ENCODE data around the gene CARD11.

DNA sequence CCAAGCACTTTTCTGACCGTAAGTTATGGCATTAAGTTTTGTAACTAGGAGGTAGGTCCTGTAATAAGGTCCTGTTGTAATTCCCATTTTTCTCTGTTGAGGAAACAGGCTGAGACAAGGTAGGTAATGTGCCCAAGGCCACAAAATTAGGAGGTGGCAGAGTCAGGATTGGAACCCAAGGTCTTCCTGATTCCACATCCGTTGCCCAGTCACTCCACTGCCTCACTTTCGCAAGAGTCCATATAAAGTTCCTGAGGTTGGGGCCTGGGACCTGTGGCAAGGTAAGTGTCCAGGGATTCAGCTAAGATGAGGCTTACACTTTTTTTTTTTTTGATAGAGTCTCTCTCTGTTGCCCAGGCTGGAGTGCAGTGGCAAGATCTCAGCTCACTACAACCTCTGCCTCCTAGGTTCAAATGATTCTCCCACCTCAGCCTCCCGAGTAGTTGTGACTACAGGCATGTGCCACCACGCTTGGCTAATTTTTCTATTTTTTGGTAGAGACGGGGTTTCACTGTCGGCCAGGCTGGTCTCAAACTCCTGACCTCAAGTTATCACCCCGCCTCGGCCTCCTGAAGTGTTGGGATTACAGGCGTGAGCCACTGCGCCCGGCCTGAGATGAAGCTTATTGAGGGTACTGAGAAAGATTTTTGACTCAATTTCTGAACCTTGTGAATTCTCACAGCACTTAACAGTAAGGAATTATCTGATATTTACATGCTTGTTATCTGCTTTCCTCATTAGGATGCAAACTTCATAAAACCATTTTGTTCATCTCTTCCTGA, 179.3 kb downstream of the CARD11 start:
- TF ChIP-seq POLR2AphosphoS5 (IDR thresholded peaks at IDR 0.05; ENCODE audit: low read depth, low read length) (no peak), POLR2A (IDR thresholded peaks at IDR 0.05; ENCODE audit: low read depth, low read length) (no peak)

Measured in GM12892 (cell line).